ENCODE results near the gene ATXN7L1.

The ATXN7L1 gene

GRCh38 chr7:105619590-105619989 is 256.8 kb downstream of the ATXN7L1 start:
- ATAC-seq = no peak
- no peak for TF ChIP-seq SNAI2 (CRISPR knock-in tag; IDR thresholded peaks at IDR 0.05)
- no peak for TF ChIP-seq PPARA (CRISPR knock-in tag; IDR thresholded peaks at IDR 0.05; ENCODE audit: borderline replicate concordance)
- TF ChIP-seq TOX (CRISPR knock-in tag; IDR thresholded peaks at IDR 0.05; ENCODE audit: borderline replicate concordance) = no peak
- no peak for TF ChIP-seq ZFP30 (CRISPR knock-in tag; IDR thresholded peaks at IDR 0.05)
- no peak for TF ChIP-seq ZNF70 (CRISPR knock-in tag; IDR thresholded peaks at IDR 0.05)
- no peak for TF ChIP-seq CREB5 (CRISPR knock-in tag; IDR thresholded peaks at IDR 0.05; ENCODE audit: low read depth)
- TF ChIP-seq RARB (CRISPR knock-in tag; IDR thresholded peaks at IDR 0.05) = no peak
- no peak for TF ChIP-seq ZNF8 (CRISPR knock-in tag; IDR thresholded peaks at IDR 0.05)
- TF ChIP-seq ARNTL (CRISPR knock-in tag; IDR thresholded peaks at IDR 0.05; ENCODE audit: borderline replicate concordance, low read depth) = no peak
- no peak for TF ChIP-seq TSHZ2 (CRISPR knock-in tag; IDR thresholded peaks at IDR 0.05)
- no peak for TF ChIP-seq ZC3H10 (CRISPR knock-in tag; IDR thresholded peaks at IDR 0.05)
- no peak for TF ChIP-seq ZFP3 (CRISPR knock-in tag; IDR thresholded peaks at IDR 0.05)
- no peak for TF ChIP-seq BACH2 (CRISPR knock-in tag; IDR thresholded peaks at IDR 0.05; ENCODE audit: borderline replicate concordance)
- no peak for TF ChIP-seq GLIS3 (CRISPR knock-in tag; IDR thresholded peaks at IDR 0.05)
- no peak for TF ChIP-seq OSR1 (CRISPR knock-in tag; IDR thresholded peaks at IDR 0.05)
- no peak for TF ChIP-seq TCF4 (CRISPR knock-in tag; IDR thresholded peaks at IDR 0.05; ENCODE audit: borderline replicate concordance)
- no peak for TF ChIP-seq PATZ1 (CRISPR knock-in tag; IDR thresholded peaks at IDR 0.05; ENCODE audit: borderline replicate concordance)

GRCh38 chr7:105618016-105618296 is 258.4 kb downstream of the ATXN7L1 start:
- no peak for TF ChIP-seq PATZ1 (CRISPR knock-in tag; IDR thresholded peaks at IDR 0.05; ENCODE audit: borderline replicate concordance)
- no peak for TF ChIP-seq SNAI2 (CRISPR knock-in tag; IDR thresholded peaks at IDR 0.05)
- TF ChIP-seq ZFP3 (CRISPR knock-in tag; IDR thresholded peaks at IDR 0.05) = no peak
- no peak for TF ChIP-seq TSHZ2 (CRISPR knock-in tag; IDR thresholded peaks at IDR 0.05)
- no peak for TF ChIP-seq ESRRG (CRISPR knock-in tag; IDR thresholded peaks at IDR 0.05)
- TF ChIP-seq ZNF565 (CRISPR knock-in tag; conservative IDR thresholded peaks at IDR 0.05; ENCODE audit: low read depth) = no peak
- no peak for TF ChIP-seq POU6F1 (CRISPR knock-in tag; IDR thresholded peaks at IDR 0.05; ENCODE audit: borderline replicate concordance, low read depth)
- no peak for TF ChIP-seq ZFP30 (CRISPR knock-in tag; IDR thresholded peaks at IDR 0.05)
- TF ChIP-seq CSRNP3 (CRISPR knock-in tag; IDR thresholded peaks at IDR 0.05) = no peak
- no peak for TF ChIP-seq ZNF8 (CRISPR knock-in tag; IDR thresholded peaks at IDR 0.05)
- no peak for TF ChIP-seq TOX (CRISPR knock-in tag; IDR thresholded peaks at IDR 0.05; ENCODE audit: borderline replicate concordance)
- TF ChIP-seq ZNF70 (CRISPR knock-in tag; IDR thresholded peaks at IDR 0.05) = no peak
- no peak for ATAC-seq
